Left lung (tissue), 10 donors: ENCODE measurements around the gene RIPOR3. TPM values are rescaled to one million over a fixed set of nuclear protein-coding genes. Genes with fewer than 3 reads are reported as not detected.

Experiments
- ATAC-seq: fragments of 200-7000 bp; cut with Tn5 transposase; one replicate; pipeline ENCODE4 v1.9.1; 2020; ENCODE audit warnings: moderate library complexity
- DNase-seq, 4 donors: peaks; one replicate each; pipeline ENCODE4 v3.0.0-alpha.2; 2013 to 2020
- H3K27ac ChIP-seq, 2 donors: fragments of 200-600 bp; sonication (generic) in 1 of 2; one replicate each; pipeline versions ENCODE4 v1.5.0 to v1.8.0; 2020 to 2021
- H3K27me3 ChIP-seq, 2 donors: fragments of 200-600 bp; sonication (generic) in 1 of 2; one replicate each; pipeline versions ENCODE4 v1.5.0 to v1.8.0; 2020 to 2021
- H3K36me3 ChIP-seq, 2 donors: fragments of 200-600 bp; sonication (generic) in 1 of 2; one replicate each; pipeline versions ENCODE4 v1.5.0 to v1.8.0; 2020 to 2021
- H3K4me1 ChIP-seq, 2 donors: fragments of 200-600 bp; one replicate each; pipeline ENCODE4 v1.8.0; 2021
- H3K4me3 ChIP-seq, 2 donors: fragments of 200-600 bp; sonication (generic) in 1 of 2; one replicate each; pipeline versions ENCODE4 v1.5.0 to v1.8.0; 2020 to 2021; ENCODE audit warnings: mild to moderate bottlenecking in 1 of 2
- H3K9me3 ChIP-seq, 2 donors: fragments of 200-600 bp; sonication (generic) in 1 of 2; one replicate each; pipeline versions ENCODE4 v1.5.0 to v1.8.0; 2020 to 2021
- intact Hi-C, 2 donors: fragments of 100-400 bp; cut with DNase I; formaldehyde crosslinking; loops; one replicate each; pipeline versions ENCODE4 v1.11.2 to v1.14.2; 2022
- polyA plus RNA-seq, 6 donors: library from polyadenylated mRNA; unstranded; fragments of 120-200 nt; gene quantifications; one replicate each; pipeline ENCODE4 v1.2.1, GENCODE V29; 2013; ENCODE audit not compliant: insufficient read length in 6 of 6
- total RNA-seq, 2 donors: library from RNA; stranded (reverse); fragmentation: NEBNext Ultra II Directional; extraction: Animal tissue kit (Norgen Biotek cat#: 25700); gene quantifications; one replicate each; pipeline ENCODE4 v1.2.1, GENCODE V29; 2021
- TF ChIP-seq, protein P1 (sequence below), 2 donors: fragments of 200-600 bp; sonication (generic) in 1 of 2; IDR thresholded peaks; one replicate each; pipeline versions ENCODE4 v1.5.0 to v1.8.0; 2021; ENCODE audit warnings: antibody characterized with exemption in 2 of 2
- donor health status: DM: no; HTN: yes; CAD: no.
- donor health status: DM: no; HTN: no; CAD: no.

Gene RIPOR3
- total and polyA plus RNA-seq, 8 donors, result 2.0 to 7.0 (median 2.8) TPM

DNA sequence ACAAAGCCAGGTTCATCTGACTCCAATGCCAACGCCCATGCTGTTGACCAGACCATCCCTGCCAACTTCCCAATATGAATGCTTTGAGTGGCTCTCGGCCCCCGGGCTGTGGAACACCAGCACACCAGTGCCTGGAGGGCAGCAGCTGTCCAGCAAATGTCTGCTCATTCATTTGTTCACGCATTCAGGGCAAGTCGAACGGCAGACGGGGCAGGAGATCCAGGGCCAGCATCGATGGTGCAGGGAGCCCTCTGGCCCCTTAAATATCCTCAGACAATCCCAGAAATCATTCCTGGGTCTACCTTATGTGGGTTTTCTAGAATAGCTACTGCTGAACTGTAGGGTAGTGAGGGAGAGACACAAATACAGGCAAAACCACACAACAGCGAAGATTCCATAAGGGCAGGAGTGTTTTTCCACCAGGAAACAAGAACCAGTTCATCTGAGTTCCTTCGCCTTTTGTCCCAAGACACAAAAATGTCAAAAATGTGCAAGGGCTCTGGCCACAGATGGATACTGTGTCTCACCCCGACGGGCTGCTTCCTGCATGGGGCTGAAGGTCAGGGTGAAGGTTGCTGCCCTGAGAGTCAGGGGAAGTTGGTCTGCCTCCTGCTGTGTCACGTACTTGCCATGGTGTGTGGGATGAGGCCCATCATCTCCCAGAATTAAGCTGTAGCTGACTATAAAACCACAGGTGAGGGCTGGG, 15.5 kb downstream of the RIPOR3 start:
- DNase-seq (no peak), ATAC-seq (no peak)
- intact Hi-C loops, result no loop called here
- TF ChIP-seq, protein P1, sequence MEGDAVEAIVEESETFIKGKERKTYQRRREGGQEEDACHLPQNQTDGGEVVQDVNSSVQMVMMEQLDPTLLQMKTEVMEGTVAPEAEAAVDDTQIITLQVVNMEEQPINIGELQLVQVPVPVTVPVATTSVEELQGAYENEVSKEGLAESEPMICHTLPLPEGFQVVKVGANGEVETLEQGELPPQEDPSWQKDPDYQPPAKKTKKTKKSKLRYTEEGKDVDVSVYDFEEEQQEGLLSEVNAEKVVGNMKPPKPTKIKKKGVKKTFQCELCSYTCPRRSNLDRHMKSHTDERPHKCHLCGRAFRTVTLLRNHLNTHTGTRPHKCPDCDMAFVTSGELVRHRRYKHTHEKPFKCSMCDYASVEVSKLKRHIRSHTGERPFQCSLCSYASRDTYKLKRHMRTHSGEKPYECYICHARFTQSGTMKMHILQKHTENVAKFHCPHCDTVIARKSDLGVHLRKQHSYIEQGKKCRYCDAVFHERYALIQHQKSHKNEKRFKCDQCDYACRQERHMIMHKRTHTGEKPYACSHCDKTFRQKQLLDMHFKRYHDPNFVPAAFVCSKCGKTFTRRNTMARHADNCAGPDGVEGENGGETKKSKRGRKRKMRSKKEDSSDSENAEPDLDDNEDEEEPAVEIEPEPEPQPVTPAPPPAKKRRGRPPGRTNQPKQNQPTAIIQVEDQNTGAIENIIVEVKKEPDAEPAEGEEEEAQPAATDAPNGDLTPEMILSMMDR (IDR thresholded peaks at IDR 0.05), result no peak
- no peak overlapping the region for H3K27ac ChIP-seq
- no peaks in the 10 kb centered on the region for H3K27me3 ChIP-seq
- no peaks in the 10 kb centered on the region for H3K36me3 ChIP-seq
- no peak overlapping the region for H3K4me3 ChIP-seq
- no peaks in the 10 kb centered on the region for H3K4me1 ChIP-seq
- no peaks in the 10 kb centered on the region for H3K9me3 ChIP-seq

DNA sequence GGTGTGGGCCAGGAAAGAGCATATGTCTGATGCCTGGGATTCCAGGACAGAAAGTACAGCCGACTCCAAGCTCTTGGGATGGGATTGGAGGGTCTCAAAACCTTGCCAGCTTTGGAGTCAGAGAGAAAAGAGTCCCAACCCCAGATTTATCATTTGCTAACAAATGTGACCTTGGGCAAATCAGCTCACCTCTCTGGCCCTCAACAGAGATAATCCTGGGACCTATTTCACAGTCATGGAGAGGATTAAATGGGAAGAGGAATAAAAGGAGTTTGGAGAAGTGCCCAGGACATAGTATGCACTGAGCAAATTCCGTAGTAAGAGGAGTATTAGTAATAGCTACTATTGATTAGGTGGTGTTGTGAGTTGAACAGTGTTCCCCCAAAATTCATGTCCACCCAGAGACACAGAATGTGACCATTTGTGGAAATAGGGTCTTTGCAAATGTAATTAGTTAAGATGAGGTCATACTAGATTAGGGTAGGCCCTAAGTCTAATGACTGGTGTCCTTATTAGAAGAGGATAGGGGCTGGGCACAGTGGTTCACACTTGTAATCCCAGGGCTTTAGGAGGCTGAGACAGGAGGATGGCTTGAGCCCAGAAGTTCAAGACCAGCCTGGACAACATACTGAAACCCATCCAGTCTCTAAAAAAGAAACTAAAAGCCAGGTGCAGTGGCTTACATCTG, 17.1 kb downstream of the RIPOR3 start:
- TF ChIP-seq, protein P1 (IDR thresholded peaks at IDR 0.05), result no peak
- no peak overlapping the region for H3K27ac ChIP-seq
- no peak for DNase-seq
- H3K4me3 ChIP-seq, result no peak overlapping the region
- no peaks in the 10 kb centered on the region for H3K36me3 ChIP-seq
- no peak for ATAC-seq
- no peaks in the 10 kb centered on the region for H3K4me1 ChIP-seq
- no peaks in the 10 kb centered on the region for H3K27me3 ChIP-seq
- intact Hi-C loops, result no loop called here
- no peaks in the 10 kb centered on the region for H3K9me3 ChIP-seq

DNA sequence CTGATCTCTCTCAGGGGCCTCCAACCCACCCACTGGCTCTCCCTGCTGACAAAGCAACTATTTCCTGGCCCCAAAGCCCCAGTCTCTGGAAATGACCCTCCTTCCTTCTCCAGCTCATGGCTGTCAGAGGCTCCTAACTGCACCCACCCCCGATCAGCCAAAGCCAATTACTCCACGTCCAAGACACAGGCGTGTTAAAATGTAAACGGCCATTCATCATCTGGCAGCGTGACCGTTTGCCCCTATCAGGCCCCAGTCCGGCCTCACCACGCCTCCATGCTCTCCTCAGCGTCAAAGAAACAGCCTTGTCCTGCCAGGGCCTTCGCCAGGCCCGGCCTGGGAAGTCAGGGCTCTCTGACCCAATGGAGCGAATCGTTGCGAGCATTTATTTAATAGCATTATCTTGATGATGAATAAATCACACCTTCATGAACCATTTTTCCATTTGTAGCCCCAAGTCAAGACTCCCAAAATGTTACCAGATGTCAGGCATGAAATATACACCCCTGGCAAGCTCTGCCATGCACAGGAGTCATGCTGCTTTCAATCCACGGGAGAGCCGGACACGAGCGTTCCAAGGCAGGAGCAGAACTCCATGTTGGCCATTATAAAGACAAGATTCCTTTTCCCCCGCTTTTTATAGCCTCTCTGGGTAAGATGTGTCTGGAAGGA, 17.7 kb downstream of the RIPOR3 start:
- intact Hi-C loops, result no loop called here
- H3K4me3 ChIP-seq, result no peak overlapping the region
- no peak for ATAC-seq
- H3K36me3 ChIP-seq, result no peaks in the 10 kb centered on the region
- H3K4me1 ChIP-seq, result no peaks in the 10 kb centered on the region
- TF ChIP-seq, protein P1 (IDR thresholded peaks at IDR 0.05), result no peak
- no peaks in the 10 kb centered on the region for H3K9me3 ChIP-seq
- no peak for DNase-seq
- no peak overlapping the region for H3K27ac ChIP-seq
- no peaks in the 10 kb centered on the region for H3K27me3 ChIP-seq

DNA sequence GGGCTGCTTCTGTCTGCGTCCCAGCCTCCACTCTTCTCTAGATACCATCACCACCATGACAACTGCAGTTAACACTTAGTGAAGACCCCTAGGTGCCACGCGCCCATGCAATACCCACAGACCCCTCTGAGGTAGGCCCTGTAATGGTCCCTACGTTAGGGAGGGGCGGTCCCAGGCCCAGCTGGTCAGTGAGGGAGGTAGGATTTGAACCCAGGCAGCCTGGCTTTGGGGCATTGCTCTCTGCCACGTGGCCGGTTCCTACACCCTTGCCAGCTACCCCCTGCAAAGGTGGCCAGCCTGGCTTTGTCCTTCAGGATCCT, 18.2 kb downstream of the RIPOR3 start:
- Histone ChIP-seq H3K27ac (no peak overlapping the region), H3K4me3 (no peak overlapping the region), H3K27me3 (no peaks in the 10 kb centered on the region), H3K4me1 (no peaks in the 10 kb centered on the region), H3K9me3 (no peaks in the 10 kb centered on the region), H3K36me3 (no peaks in the 10 kb centered on the region)
- TF ChIP-seq, protein P1 (IDR thresholded peaks at IDR 0.05), result no peak
- ATAC-seq (no peak), DNase-seq (no peak)
- intact Hi-C loops, result no loop called here

DNA sequence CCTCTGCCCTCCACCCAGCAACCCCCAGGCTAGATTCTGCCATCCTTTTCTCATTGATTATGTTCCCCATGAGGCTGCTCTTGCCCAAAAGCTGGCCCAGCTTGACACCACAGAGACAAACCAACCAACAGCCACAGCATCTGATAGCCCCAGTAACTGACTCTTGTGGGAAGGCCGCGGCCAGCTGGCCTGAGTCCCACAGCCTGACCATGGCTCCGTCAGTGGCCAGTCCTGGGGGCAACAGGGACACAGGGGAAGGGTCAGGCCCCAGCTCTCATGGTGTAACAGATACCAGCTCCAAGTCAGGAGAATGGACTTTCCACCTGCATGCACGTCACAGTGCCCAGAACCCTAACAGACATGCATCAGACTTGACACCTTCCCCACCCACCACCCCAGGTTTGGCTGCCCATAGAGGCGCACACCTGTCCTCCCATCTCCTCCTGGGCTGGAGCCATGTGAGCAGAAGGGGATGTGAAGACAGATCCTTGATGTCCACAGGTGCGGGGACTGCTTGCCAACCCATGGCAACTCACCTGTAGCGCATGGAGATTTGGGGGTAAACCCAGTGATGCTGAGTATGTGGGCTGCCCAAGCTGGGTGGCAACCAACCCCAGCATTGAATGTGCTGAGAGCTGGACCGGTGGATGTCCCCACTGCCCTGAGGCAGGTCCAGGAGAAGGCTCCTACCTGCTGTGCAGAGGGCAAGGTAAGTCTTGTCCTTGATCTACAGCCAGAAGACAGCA, 18.8 kb downstream of the RIPOR3 start:
- no peak overlapping the region for H3K27ac ChIP-seq
- intact Hi-C loops, result no loop called here
- TF ChIP-seq, protein P1 (IDR thresholded peaks at IDR 0.05), result no peak
- H3K36me3 ChIP-seq, result no peaks in the 10 kb centered on the region
- no peak for DNase-seq
- H3K4me1 ChIP-seq, result no peaks in the 10 kb centered on the region
- ATAC-seq, result no peak
- no peaks in the 10 kb centered on the region for H3K9me3 ChIP-seq
- H3K4me3 ChIP-seq, result no peak overlapping the region
- no peaks in the 10 kb centered on the region for H3K27me3 ChIP-seq
